GM23338 (cell line): Measurements from ENCODE around the gene ARPP21. TPM values are rescaled to one million over a fixed set of nuclear protein-coding genes. Genes with fewer than 3 reads are reported as not detected.

Source experiments
- ATAC-seq: fragments of 200-7000 bp; cut with Tn5 transposase; 3 replicates; pipeline ENCODE4 v1.9.1; 2020
- DNase-seq: peaks from one replicate; pipeline ENCODE4 v3.0.0-alpha.2; 2015; ENCODE audit warnings: low spot score
- H2AFZ ChIP-seq: fragments of 200-600 bp; sonication (generic); 2 replicates; pipeline ENCODE4 v1.8.0; 2016; ENCODE audit warnings: antibody characterized with exemption, mild to moderate bottlenecking, moderate library complexity
- H3F3A ChIP-seq: fragments of 200-600 bp; sonication (generic); replicated peaks from 2 replicates; pipeline ENCODE4 v1.8.0; 2017; ENCODE audit warnings: antibody characterized with exemption, mixed run types, low read depth
- H3K27ac ChIP-seq: fragments of 200-600 bp; sonication (generic); 2 replicates; pipeline ENCODE4 v1.6.1; 2016; ENCODE audit warnings: low read depth
- H3K27me3 ChIP-seq: fragments of 200-600 bp; sonication (generic); 2 replicates; pipeline ENCODE4 v1.8.0; 2016; ENCODE audit warnings: mild to moderate bottlenecking, mixed run types, moderate library complexity; ENCODE audit not compliant: insufficient read depth
- H3K36me3 ChIP-seq: fragments of 200-600 bp; sonication (generic); 2 replicates; pipeline ENCODE4 v1.8.0; 2016; ENCODE audit warnings: mild to moderate bottlenecking; ENCODE audit not compliant: insufficient read depth
- H3K4me1 ChIP-seq: fragments of 200-600 bp; sonication (generic); 2 replicates; pipeline ENCODE4 v1.8.0; 2016; ENCODE audit warnings: mild to moderate bottlenecking, moderate library complexity; ENCODE audit not compliant: insufficient read depth
- H3K4me2 ChIP-seq: fragments of 200-600 bp; sonication (generic); 2 replicates; pipeline ENCODE4 v1.7.1; 2017; ENCODE audit warnings: mixed run types
- H3K4me3 ChIP-seq: fragments of 200-600 bp; sonication (generic); 2 replicates; pipeline ENCODE4 v1.6.1; 2016; ENCODE audit warnings: mixed run types
- H3K79me2 ChIP-seq: fragments of 200-600 bp; sonication (generic); replicated peaks from 2 replicates; pipeline ENCODE4 v1.8.0; 2017; ENCODE audit warnings: mild to moderate bottlenecking; ENCODE audit not compliant: insufficient read depth
- H3K9me2 ChIP-seq: fragments of 200-600 bp; sonication (generic); 2 replicates; pipeline ENCODE4 v1.8.0; 2017; ENCODE audit not compliant: insufficient read depth
- H4K20me1 ChIP-seq: fragments of 200-600 bp; sonication (generic); replicated peaks from 2 replicates; pipeline ENCODE4 v1.8.0; 2017; ENCODE audit warnings: mild to moderate bottlenecking; ENCODE audit not compliant: insufficient read depth
- H3K27ac Mint-ChIP-seq: 2 replicates; pipeline ENCODE4 v1.8.0; 2020; ENCODE audit warnings: inconsistent platforms, mild to moderate bottlenecking, moderate library complexity, mixed read lengths
- H3K27me3 Mint-ChIP-seq: 3 replicates; pipeline ENCODE4 v1.8.0; 2022; ENCODE audit warnings: low read depth, mild to moderate bottlenecking, moderate library complexity, mixed read lengths, inconsistent platforms; ENCODE audit not compliant: insufficient read depth, poor library complexity
- H3K36me3 Mint-ChIP-seq: 3 replicates; pipeline ENCODE4 v1.8.0; 2021; ENCODE audit warnings: low read depth, mild to moderate bottlenecking, inconsistent platforms, moderate library complexity, mixed read lengths
- H3K4me1 Mint-ChIP-seq: 3 replicates; pipeline ENCODE4 v1.8.0; 2020; ENCODE audit warnings: mild to moderate bottlenecking, inconsistent platforms, mixed read lengths
- H3K4me3 Mint-ChIP-seq: 3 replicates; pipeline ENCODE4 v1.8.0; 2021; ENCODE audit warnings: moderate library complexity, mild to moderate bottlenecking, inconsistent platforms, mixed read lengths
- H3K9me3 Mint-ChIP-seq: 3 replicates; pipeline ENCODE4 v1.8.0; 2020; ENCODE audit warnings: moderate library complexity, mild to moderate bottlenecking, inconsistent platforms, mixed read lengths
- CREB1 ChIP-seq: fragments of 250-450 bp; sonication (Bioruptor Pico); IDR thresholded peaks from 2 replicates; pipeline ENCODE4 v1.5.0; 2020; ENCODE audit warnings: low read depth, mild to moderate bottlenecking, moderate library complexity
- EZH2 ChIP-seq: fragments of 200-600 bp; sonication (generic); IDR thresholded peaks from one replicate; pipeline ENCODE4 v1.8.0; 2017; ENCODE audit warnings: antibody characterized with exemption, mild to moderate bottlenecking, low read depth; ENCODE audit not compliant: unreplicated experiment
- EZH2phosphoT487 ChIP-seq: fragments of 200-600 bp; sonication (generic); IDR thresholded peaks from one replicate; pipeline ENCODE4 v1.8.1; 2018; ENCODE audit warnings: antibody characterized with exemption; ENCODE audit not compliant: unreplicated experiment
- JUNB ChIP-seq: IDR thresholded peaks from one replicate; pipeline ENCODE4 v1.6.1; 2016; ENCODE audit warnings: antibody characterized with exemption; ENCODE audit not compliant: unreplicated experiment
- NANOG ChIP-seq: IDR thresholded peaks from 2 replicates; pipeline ENCODE4 v1.6.1; 2016; ENCODE audit warnings: antibody characterized with exemption, borderline replicate concordance
- REST ChIP-seq: IDR thresholded peaks from one replicate; pipeline ENCODE4 v1.6.1; 2018; ENCODE audit warnings: antibody characterized with exemption; ENCODE audit not compliant: unreplicated experiment
- polyA plus RNA-seq: library from polyadenylated mRNA; unstranded; fragments of >200 nt; fragmentation: Nextera tagmentation; extraction: Ambion mirVana; gene quantifications from 2 replicates; pipeline ENCODE4 v1.2.1, GENCODE V29; 2016
- total RNA-seq: library from RNA; depleted of rRNA; stranded (reverse); fragments of >200 nt; shearing (Covaris generic); gene quantifications from 2 replicates; pipeline ENCODE4 v1.2.3, GENCODE V29; 2014
- TF ChIP-seq, protein P1 (sequence below): fragments of 250-450 bp; sonication (Bioruptor Pico); IDR thresholded peaks from 2 replicates; pipeline ENCODE4 v1.5.0; 2020; ENCODE audit warnings: mild to moderate bottlenecking, moderate library complexity

The ARPP21 gene
- total and polyA plus RNA-seq, 2 experiments from 2014 or later, result not detected

DNA sequence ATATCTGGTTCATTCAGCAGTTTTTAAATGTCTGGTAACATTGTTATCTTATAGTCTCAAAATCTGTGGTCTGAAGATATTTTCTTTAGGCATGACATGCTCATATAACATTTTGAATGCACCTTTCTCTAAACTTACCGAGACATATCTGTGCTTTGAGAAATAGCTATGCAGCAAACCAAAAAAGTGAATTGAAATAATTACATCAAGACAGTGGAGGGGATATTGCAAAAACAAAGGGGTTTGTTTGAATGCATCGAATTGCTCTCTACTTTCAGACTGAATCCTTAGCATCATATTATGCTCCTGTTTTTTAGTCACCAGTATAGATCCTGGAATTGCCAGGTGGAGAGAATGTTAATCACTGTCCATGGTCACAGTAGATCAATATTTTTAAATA lies 5.1 kb downstream of the ARPP21 start (continued):
- TF ChIP-seq, protein P1, sequence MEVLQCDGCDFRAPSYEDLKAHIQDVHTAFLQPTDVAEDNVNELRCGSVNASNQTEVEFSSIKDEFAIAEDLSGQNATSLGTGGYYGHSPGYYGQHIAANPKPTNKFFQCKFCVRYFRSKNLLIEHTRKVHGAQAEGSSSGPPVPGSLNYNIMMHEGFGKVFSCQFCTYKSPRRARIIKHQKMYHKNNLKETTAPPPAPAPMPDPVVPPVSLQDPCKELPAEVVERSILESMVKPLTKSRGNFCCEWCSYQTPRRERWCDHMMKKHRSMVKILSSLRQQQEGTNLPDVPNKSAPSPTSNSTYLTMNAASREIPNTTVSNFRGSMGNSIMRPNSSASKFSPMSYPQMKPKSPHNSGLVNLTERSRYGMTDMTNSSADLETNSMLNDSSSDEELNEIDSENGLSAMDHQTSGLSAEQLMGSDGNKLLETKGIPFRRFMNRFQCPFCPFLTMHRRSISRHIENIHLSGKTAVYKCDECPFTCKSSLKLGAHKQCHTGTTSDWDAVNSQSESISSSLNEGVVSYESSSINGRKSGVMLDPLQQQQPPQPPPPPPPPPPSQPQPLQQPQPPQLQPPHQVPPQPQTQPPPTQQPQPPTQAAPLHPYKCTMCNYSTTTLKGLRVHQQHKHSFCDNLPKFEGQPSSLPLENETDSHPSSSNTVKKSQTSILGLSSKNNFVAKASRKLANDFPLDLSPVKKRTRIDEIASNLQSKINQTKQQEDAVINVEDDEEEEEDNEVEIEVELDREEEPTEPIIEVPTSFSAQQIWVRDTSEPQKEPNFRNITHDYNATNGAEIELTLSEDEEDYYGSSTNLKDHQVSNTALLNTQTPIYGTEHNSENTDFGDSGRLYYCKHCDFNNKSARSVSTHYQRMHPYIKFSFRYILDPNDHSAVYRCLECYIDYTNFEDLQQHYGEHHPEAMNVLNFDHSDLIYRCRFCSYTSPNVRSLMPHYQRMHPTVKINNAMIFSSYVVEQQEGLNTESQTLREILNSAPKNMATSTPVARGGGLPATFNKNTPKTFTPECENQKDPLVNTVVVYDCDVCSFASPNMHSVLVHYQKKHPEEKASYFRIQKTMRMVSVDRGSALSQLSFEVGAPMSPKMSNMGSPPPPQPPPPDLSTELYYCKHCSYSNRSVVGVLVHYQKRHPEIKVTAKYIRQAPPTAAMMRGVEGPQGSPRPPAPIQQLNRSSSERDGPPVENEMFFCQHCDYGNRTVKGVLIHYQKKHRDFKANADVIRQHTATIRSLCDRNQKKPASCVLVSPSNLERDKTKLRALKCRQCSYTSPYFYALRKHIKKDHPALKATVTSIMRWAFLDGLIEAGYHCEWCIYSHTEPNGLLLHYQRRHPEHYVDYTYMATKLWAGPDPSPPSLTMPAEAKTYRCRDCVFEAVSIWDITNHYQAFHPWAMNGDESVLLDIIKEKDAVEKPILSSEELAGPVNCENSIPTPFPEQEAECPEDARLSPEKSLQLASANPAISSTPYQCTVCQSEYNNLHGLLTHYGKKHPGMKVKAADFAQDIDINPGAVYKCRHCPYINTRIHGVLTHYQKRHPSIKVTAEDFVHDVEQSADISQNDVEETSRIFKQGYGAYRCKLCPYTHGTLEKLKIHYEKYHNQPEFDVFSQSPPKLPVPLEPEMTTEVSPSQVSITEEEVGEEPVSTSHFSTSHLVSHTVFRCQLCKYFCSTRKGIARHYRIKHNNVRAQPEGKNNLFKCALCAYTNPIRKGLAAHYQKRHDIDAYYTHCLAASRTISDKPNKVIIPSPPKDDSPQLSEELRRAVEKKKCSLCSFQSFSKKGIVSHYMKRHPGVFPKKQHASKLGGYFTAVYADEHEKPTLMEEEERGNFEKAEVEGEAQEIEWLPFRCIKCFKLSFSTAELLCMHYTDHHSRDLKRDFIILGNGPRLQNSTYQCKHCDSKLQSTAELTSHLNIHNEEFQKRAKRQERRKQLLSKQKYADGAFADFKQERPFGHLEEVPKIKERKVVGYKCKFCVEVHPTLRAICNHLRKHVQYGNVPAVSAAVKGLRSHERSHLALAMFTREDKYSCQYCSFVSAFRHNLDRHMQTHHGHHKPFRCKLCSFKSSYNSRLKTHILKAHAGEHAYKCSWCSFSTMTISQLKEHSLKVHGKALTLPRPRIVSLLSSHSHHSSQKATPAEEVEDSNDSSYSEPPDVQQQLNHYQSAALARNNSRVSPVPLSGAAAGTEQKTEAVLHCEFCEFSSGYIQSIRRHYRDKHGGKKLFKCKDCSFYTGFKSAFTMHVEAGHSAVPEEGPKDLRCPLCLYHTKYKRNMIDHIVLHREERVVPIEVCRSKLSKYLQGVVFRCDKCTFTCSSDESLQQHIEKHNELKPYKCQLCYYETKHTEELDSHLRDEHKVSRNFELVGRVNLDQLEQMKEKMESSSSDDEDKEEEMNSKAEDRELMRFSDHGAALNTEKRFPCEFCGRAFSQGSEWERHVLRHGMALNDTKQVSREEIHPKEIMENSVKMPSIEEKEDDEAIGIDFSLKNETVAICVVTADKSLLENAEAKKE (CRISPR knock-in tag), result no peak
- no peak for TF ChIP-seq REST

- Mint-ChIP-seq H3K9me3 (no peaks in the 10 kb centered on the region; the same call in 2 of the 3 replicates), H3K4me1 (peaks cover 6% of the 10 kb centered on the region), H3K36me3 (no peaks in the 10 kb centered on the region), H3K27me3 (peaks cover 12% of the 10 kb centered on the region), H3K4me3 (no peak overlapping the region), H3K27ac (no peak overlapping the region)
- DNase-seq (no peak), ATAC-seq (no peak)
- no peak overlapping the region for H3K4me3 ChIP-seq
- no peaks in the 10 kb centered on the region; the same call in 1 of the 2 replicates for H4K20me1 ChIP-seq
- 0 out of 2 replicates have a peak, but pooled peaks cover under 1% of the 10 kb centered on the region for H3K4me1 ChIP-seq
- no peaks in the 10 kb centered on the region for H3K9me2 ChIP-seq
- H2AFZ ChIP-seq, result no peak overlapping the region
- no peak overlapping the region for H3K27ac ChIP-seq
- TF ChIP-seq EZH2 (no peak), NANOG (no peak), CREB1 (no peak), EZH2phosphoT487 (no peak), JUNB (no peak)
- no peaks in the 10 kb centered on the region for H3K36me3 ChIP-seq
- H3K79me2 ChIP-seq, result no peaks in the 10 kb centered on the region
- H3K4me2 ChIP-seq, result no peak overlapping the region
- peaks cover 23% of the 10 kb centered on the region for H3K27me3 ChIP-seq
- H3F3A ChIP-seq, result no peaks in the 10 kb centered on the region
Measured at GRCh38 chr3:35645189-35645588, 5.9 kb downstream of the ARPP21 start.
